H1 (cell line): ENCODE data around the gene NXN. TPM values are rescaled to one million over a fixed set of nuclear protein-coding genes. Genes with fewer than 3 reads are reported as not detected.

Experiments used
- CTCF ChIA-PET: fragments of 300-600 bp; sonication (Branson Sonifier 250); formaldehyde crosslinking; loops from one replicate; lab custom pipeline; 2021; ENCODE audit not compliant: partially characterized antibody; lab: Charles Lee
- POLR2A ChIA-PET: fragments of 300-600 bp; sonication (Branson Sonifier 250); formaldehyde crosslinking; loops from one replicate; lab custom pipeline; 2021; ENCODE audit warnings: inconsistent platforms; ENCODE audit not compliant: partially characterized antibody; lab: Charles Lee
- DNase-seq, 2 experiments: peaks; one replicate each; pipeline versions ENCODE4 v3.0.0 to v3.0.0-alpha.2; 2010 to 2022; ENCODE audit warnings: low spot score in 2 of 2, low read depth in 1 of 2, mixed read lengths in 1 of 2
- FAIRE-seq: peaks from 2 replicates; lab custom pipeline; 2011; peaks lifted over from hg19 to GRCh38; lab: Jason Lieb, UNC
- H2AFZ ChIP-seq: 2 replicates; pipeline ENCODE4 v1.8.1; 2012; ENCODE audit warnings: low read length, inconsistent platforms
- H2AK5ac ChIP-seq: 2 replicates; pipeline ENCODE4 v1.6.1; 2013; ENCODE audit warnings: low read depth, low read length
- H2BK120ac ChIP-seq: replicated peaks from 2 replicates; pipeline ENCODE3; 2013; ENCODE audit warnings: low read depth, low read length, inconsistent platforms
- H2BK12ac ChIP-seq: 2 replicates; pipeline ENCODE4 v1.6.1; 2013; ENCODE audit warnings: low read depth, low read length
- H2BK15ac ChIP-seq: 2 replicates; pipeline ENCODE4 v1.6.1; 2013; ENCODE audit warnings: low read length
- H2BK20ac ChIP-seq: 2 replicates; pipeline ENCODE4 v1.6.1; 2013; ENCODE audit warnings: low read length
- H2BK5ac ChIP-seq: 2 replicates; pipeline ENCODE4 v1.6.1; 2013; ENCODE audit warnings: low read depth, low read length
- H3K14ac ChIP-seq: 2 replicates; pipeline ENCODE4 v1.6.1; 2013; ENCODE audit warnings: inconsistent platforms; ENCODE audit not compliant: insufficient read length
- H3K18ac ChIP-seq: 2 replicates; pipeline ENCODE4 v1.6.1; 2013; ENCODE audit warnings: low read length; ENCODE audit errors: extremely low read depth
- H3K23ac ChIP-seq: 2 replicates; pipeline ENCODE4 v1.6.1; 2013; ENCODE audit warnings: inconsistent platforms; ENCODE audit not compliant: insufficient read length
- H3K23me2 ChIP-seq: 2 replicates; pipeline ENCODE4 v1.6.1; 2013; ENCODE audit warnings: low read depth, low read length
- H3K27ac ChIP-seq: 2 replicates; pipeline ENCODE4 v1.6.1; 2011; ENCODE audit warnings: low read depth, low read length, inconsistent platforms
- H3K27me3 ChIP-seq, 4 experiments: replicated peaks in 1 of 4; 1 replicate in 1 of 4; 2 replicates in 3 of 4; pipeline versions ENCODE4 v1.6.1 to v1.8.1; 2011 to 2013; ENCODE audit warnings: low read length in 3 of 4, mild to moderate bottlenecking in 3 of 4, inconsistent platforms in 2 of 4, mixed read lengths in 2 of 4, moderate library complexity in 1 of 4; ENCODE audit not compliant: control insufficient read depth in 3 of 4, insufficient read depth in 3 of 4; ENCODE audit errors: extremely low read depth in 1 of 4
- H3K36me3 ChIP-seq, 4 experiments: 2 replicates each; pipeline versions ENCODE4 v1.6.1 to v1.8.1; 2011 to 2013; ENCODE audit warnings: mild to moderate bottlenecking in 4 of 4, low read length in 3 of 4, moderate library complexity in 2 of 4, control low read depth in 1 of 4, inconsistent platforms in 1 of 4; ENCODE audit not compliant: insufficient read depth in 4 of 4, control insufficient read depth in 2 of 4
- H3K4ac ChIP-seq: replicated peaks from 2 replicates; pipeline ENCODE3; 2013; ENCODE audit warnings: low read length, low read depth, mixed read lengths, inconsistent platforms; ENCODE audit not compliant: insufficient read length
- H3K4me1 ChIP-seq, 4 experiments: replicated peaks in 1 of 4; 1 replicate in 1 of 4; 2 replicates in 3 of 4; pipeline versions ENCODE4 v1.6.1 to v1.8.1; 2011 to 2013; ENCODE audit warnings: low read length in 3 of 4, inconsistent platforms in 2 of 4, mixed read lengths in 1 of 4; ENCODE audit not compliant: insufficient read depth in 4 of 4, control insufficient read depth in 3 of 4
- H3K4me2 ChIP-seq, 2 experiments: 2 replicates each; pipeline versions ENCODE4 v1.6.1 to v1.8.1; 2011 to 2013; ENCODE audit warnings: low read depth in 2 of 2, low read length in 2 of 2, control low read depth in 1 of 2, inconsistent platforms in 1 of 2, mild to moderate bottlenecking in 1 of 2; ENCODE audit not compliant: insufficient read depth in 1 of 2
- H3K4me3 ChIP-seq, 4 experiments: fragments of 200-600, 300-600 bp in 1 of 4; sonication (generic), shearing (Covaris generic), sonication (Bioruptor Twin) in 1 of 4; 2 replicates each; pipeline versions ENCODE4 v1.5.1 to v1.8.1; 2011 to 2016; ENCODE audit warnings: low read length in 4 of 4, low read depth in 3 of 4, control low read depth in 2 of 4, inconsistent platforms in 2 of 4, mild to moderate bottlenecking in 2 of 4, mixed read lengths in 1 of 4, moderate library complexity in 1 of 4; ENCODE audit not compliant: insufficient read depth in 2 of 4; ENCODE audit errors: extremely low read depth in 1 of 4
- H3K56ac ChIP-seq: replicated peaks from 2 replicates; pipeline ENCODE3; 2013; ENCODE audit warnings: low read depth, mild to moderate bottlenecking, mixed read lengths, low read length, inconsistent platforms; ENCODE audit not compliant: insufficient read length
- H3K79me1 ChIP-seq: 2 replicates; pipeline ENCODE4 v1.6.1; 2013; ENCODE audit warnings: low read depth, low read length, control low read depth
- H3K79me2 ChIP-seq, 2 experiments: 2 replicates each; pipeline versions ENCODE4 v1.6.1 to v1.8.1; 2012 to 2013; ENCODE audit warnings: low read length in 2 of 2, mild to moderate bottlenecking in 2 of 2, inconsistent platforms in 1 of 2; ENCODE audit not compliant: insufficient read depth in 2 of 2, control insufficient read depth in 1 of 2
- H3K9ac ChIP-seq, 4 experiments: replicated peaks in 1 of 4; 1 replicate in 1 of 4; 2 replicates in 3 of 4; pipeline versions ENCODE4 v1.6.1 to v1.8.1; 2011 to 2013; ENCODE audit warnings: low read depth in 3 of 4, low read length in 3 of 4, control low read depth in 2 of 4, mild to moderate bottlenecking in 2 of 4, moderate library complexity in 2 of 4, inconsistent platforms in 1 of 4; ENCODE audit errors: extremely low read depth in 1 of 4
- H3K9me3 ChIP-seq, 2 experiments: 2 replicates each; pipeline versions ENCODE4 v1.6.1 to v1.8.1; 2012 to 2013; ENCODE audit warnings: mild to moderate bottlenecking in 2 of 2, moderate library complexity in 2 of 2, control low read depth in 1 of 2, inconsistent platforms in 1 of 2, low read depth in 1 of 2, low read length in 1 of 2, mixed read lengths in 1 of 2; ENCODE audit not compliant: insufficient read depth in 2 of 2
- H4K20me1 ChIP-seq, 2 experiments: replicated peaks in 1 of 2; 2 replicates each; pipeline versions ENCODE3 to v1.8.1; 2011 to 2013; ENCODE audit warnings: inconsistent platforms in 2 of 2, low read length in 2 of 2, mild to moderate bottlenecking in 1 of 2; ENCODE audit not compliant: insufficient read depth in 2 of 2, control insufficient read depth in 1 of 2
- H4K5ac ChIP-seq: 2 replicates; pipeline ENCODE4 v1.6.1; 2013; ENCODE audit warnings: low read length, low read depth, mixed read lengths, inconsistent platforms; ENCODE audit not compliant: insufficient read length
- H4K8ac ChIP-seq: 2 replicates; pipeline ENCODE4 v1.8.0; 2013; ENCODE audit warnings: mild to moderate bottlenecking, moderate library complexity, low read length, inconsistent platforms; ENCODE audit not compliant: insufficient read depth; ENCODE audit errors: extremely low read depth
- H4K91ac ChIP-seq: replicated peaks from 2 replicates; pipeline ENCODE3; 2013; ENCODE audit warnings: low read length, mixed read lengths, inconsistent platforms; ENCODE audit not compliant: insufficient read length
- CBX8 ChIP-seq: fragments of 300-800, 300-1000 bp; sonication (generic); IDR thresholded peaks from 2 replicates; pipeline ENCODE4 v1.7.1; 2016; ENCODE audit warnings: low read depth, low read length, borderline replicate concordance
- CEBPB ChIP-seq: IDR thresholded peaks from 2 replicates; pipeline ENCODE4 v1.6.1; 2012; ENCODE audit warnings: low read depth, low read length
- CTBP2 ChIP-seq: IDR thresholded peaks from 2 replicates; pipeline ENCODE4 v1.7.0; 2011; ENCODE audit warnings: borderline replicate concordance, mild to moderate bottlenecking, moderate library complexity, mixed read lengths, low read length; ENCODE audit not compliant: insufficient read depth, insufficient read length
- FOSL1 ChIP-seq: IDR thresholded peaks from 2 replicates; pipeline ENCODE4 v1.6.1; 2011; ENCODE audit warnings: mild to moderate bottlenecking, low read depth, low read length, moderate library complexity; ENCODE audit not compliant: insufficient read depth
- JUN ChIP-seq: IDR thresholded peaks from 2 replicates; pipeline ENCODE4 v1.6.1; 2011; ENCODE audit warnings: low read depth, mild to moderate bottlenecking, improper control_type of control experiment, low read length
- KDM4A ChIP-seq: IDR thresholded peaks from one replicate; pipeline ENCODE4 v1.7.1; 2012; ENCODE audit warnings: low read depth, mild to moderate bottlenecking, moderate library complexity, low read length, inconsistent platforms; ENCODE audit not compliant: severe bottlenecking
- RFX5 ChIP-seq: IDR thresholded peaks from 2 replicates; pipeline ENCODE4 v1.6.1; 2011; ENCODE audit warnings: low read depth, low read length, improper control_type of control experiment, borderline replicate concordance
- SIN3A ChIP-seq, 2 experiments: IDR thresholded peaks in 1 of 2; conservative IDR thresholded peaks in 1 of 2; 2 replicates each; pipeline ENCODE4 v1.6.1; 2011 to 2012; ENCODE audit warnings: low read length in 2 of 2, improper control_type of control experiment in 1 of 2, low read depth in 1 of 2, mild to moderate bottlenecking in 1 of 2
- SP2 ChIP-seq: IDR thresholded peaks from 2 replicates; pipeline ENCODE4 v1.6.1; 2012; ENCODE audit warnings: mild to moderate bottlenecking, low read length, inconsistent platforms
- TAF7 ChIP-seq: optimal IDR thresholded peaks from 2 replicates; pipeline ENCODE3; 2011; ENCODE audit warnings: low read depth, mild to moderate bottlenecking, inconsistent platforms, low read length, moderate library complexity, borderline replicate concordance
- TCF12 ChIP-seq: IDR thresholded peaks from 2 replicates; pipeline ENCODE4 v1.6.1; 2011; ENCODE audit warnings: low read depth, mild to moderate bottlenecking, low read length
- YY1 ChIP-seq: IDR thresholded peaks from 2 replicates; pipeline ENCODE4 v1.6.1; 2011; ENCODE audit warnings: low read depth, mild to moderate bottlenecking, low read length
- WGBS, 2 experiments: shearing (Covaris generic) in 1 of 2; methylation state at CpG; one replicate each; pipeline versions ENCODE4 v1.1.6 to v1.1.7; 2013 to 2015; ENCODE audit warnings: low lambda C conversion rate in 2 of 2, mixed read lengths in 2 of 2, inconsistent platforms in 1 of 2, low coverage in 1 of 2, missing lambda C conversion rate in 1 of 2; ENCODE audit not compliant: insufficient replicate concordance in 2 of 2, insufficient coverage in 1 of 2, insufficient read length in 1 of 2; ENCODE audit errors: extremely low coverage in 1 of 2, missing lambda C conversion rate in 1 of 2; 5-methylcytosine and 5-hydroxymethylcytosine counted together
- polyA plus RNA-seq, 7 experiments: library from polyadenylated mRNA; depleted of rRNA in 3 of 7; stranded (reverse) in 5 of 7; unstranded in 2 of 7; fragments of >200 nt in 5 of 7; fragments of 200-250 nt in 2 of 7; gene quantifications; 1 replicate in 5 of 7; 2 replicates in 1 of 7; 4 replicates in 1 of 7; pipeline versions ENCODE4 v1.2.1 to v1.2.3, GENCODE V29; 2011 to 2013; ENCODE audit warnings: missing spikeins in 2 of 7, mixed read lengths in 2 of 7
- total RNA-seq: library from RNA; stranded (reverse); fragmentation: NEBNext Ultra II Directional; extraction: Animal tissue kit (Norgen Biotek cat#: 25700); gene quantifications from 2 replicates; pipeline ENCODE4 v1.2.1, GENCODE V29; 2021
- TF ChIP-seq, protein P1 (sequence below): IDR thresholded peaks from 2 replicates; pipeline ENCODE4 v1.6.1; 2012; ENCODE audit warnings: inconsistent platforms

Gene NXN
- total and polyA plus RNA-seq, 2 of the 8 experiments (the other 6 are each of a cell fraction or from before 2014, with no cell fraction given) = 94.1 to 107 TPM

DNA sequence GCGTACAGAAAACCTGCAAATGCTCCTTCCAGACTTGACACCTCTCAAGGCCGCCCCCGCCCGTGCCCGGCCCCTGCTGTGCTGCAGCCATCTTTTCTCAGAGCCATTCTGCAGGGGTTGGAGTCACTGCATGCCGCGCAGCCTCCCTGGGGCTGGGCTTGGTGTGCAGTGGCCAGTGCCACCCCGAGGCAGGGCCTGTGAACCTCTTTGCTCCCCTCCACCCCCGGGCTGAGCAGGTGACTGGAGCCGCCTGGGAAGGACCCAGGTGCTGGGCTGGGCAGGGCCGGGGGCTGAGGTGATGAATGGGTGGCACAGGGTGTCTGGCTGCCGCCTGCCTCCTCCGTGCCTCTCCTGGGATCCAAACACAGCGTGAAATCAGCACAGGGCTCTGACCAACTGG is 177.1 kb downstream of the NXN start:
- H3K14ac ChIP-seq = no peak overlapping the region
- H2AK5ac ChIP-seq = no peak overlapping the region
- no peaks in the 10 kb centered on the region for H3K27me3 ChIP-seq
- H3K4me3 ChIP-seq = no peak overlapping the region
- no peak overlapping the region for H4K8ac ChIP-seq
- no peak overlapping the region for H3K18ac ChIP-seq
- peaks cover 0 to 6% (median 0%) of the 10 kb centered on the region in 4 experiments; a peak in 2 of 8 replicates for H3K36me3 ChIP-seq
- no peak overlapping the region for H3K23ac ChIP-seq
- peaks cover 0 to 5% (median 4%) of the 10 kb centered on the region in 4 experiments; a peak in 3 of 7 replicates for H3K4me1 ChIP-seq
- no peak overlapping the region for H4K5ac ChIP-seq
- no peak overlapping the region for H3K56ac ChIP-seq
- no peak overlapping the region for H3K9ac ChIP-seq
- peaks cover 3% of the 10 kb centered on the region in 2 experiments for H4K20me1 ChIP-seq
- FAIRE-seq (no peak), DNase-seq (no peak)
- no peak overlapping the region for H3K4me2 ChIP-seq
- no peaks in the 10 kb centered on the region for H3K9me3 ChIP-seq
- H3K4ac ChIP-seq = no peak overlapping the region
- no peak overlapping the region for H2BK15ac ChIP-seq
- H2BK20ac ChIP-seq = no peak overlapping the region
- CTCF ChIA-PET = interaction anchor here (2.2 to 17.5 kb wide), 2 partner anchors 176 to 197 kb away, joined by 6 to 258 read pairs; partner anchors contain the start of gene NXN
- H2BK12ac ChIP-seq = no peak overlapping the region
- H4K91ac ChIP-seq = no peak overlapping the region
- H3K23me2 ChIP-seq = no peaks in the 10 kb centered on the region
- no peak overlapping the region for H2BK5ac ChIP-seq
- H2BK120ac ChIP-seq = no peak overlapping the region
- POLR2A ChIA-PET = interaction anchor here (0.6 kb wide), 1 partner anchor 12 kb away, joined by 4 read pairs; no protein-coding TSS in a partner anchor
- no peak overlapping the region for H3K27ac ChIP-seq
- 95% methylated on average over 9 of the region's 14 CpGs; no CpG with 5 or more reads in 1 of the 2 experiments for WGBS, 2 experiments
- no peaks in the 10 kb centered on the region; the same call in 1 of the 2 replicates for H3K79me1 ChIP-seq
- no peak overlapping the region for H2AFZ ChIP-seq
- no peaks in the 10 kb centered on the region for H3K79me2 ChIP-seq
- TF ChIP-seq RFX5 = no peak
- no peak for TF ChIP-seq JUN
- TF ChIP-seq KDM4A = no peak
- TF ChIP-seq FOSL1 = no peak
- no peak for TF ChIP-seq CBX8
- no peak for TF ChIP-seq SP2
- no peak for TF ChIP-seq YY1
- no peak for TF ChIP-seq SIN3A (conservative IDR thresholded peaks at IDR 0.05 in 1 of 2, IDR thresholded peaks at IDR 0.05 in 1 of 2; ENCODE audit: low read depth in 1 of 2, low read length in 2 of 2)
- TF ChIP-seq TAF7 = no peak
- TF ChIP-seq TCF12 = no peak
- TF ChIP-seq CEBPB = no peak
- TF ChIP-seq, protein P1, sequence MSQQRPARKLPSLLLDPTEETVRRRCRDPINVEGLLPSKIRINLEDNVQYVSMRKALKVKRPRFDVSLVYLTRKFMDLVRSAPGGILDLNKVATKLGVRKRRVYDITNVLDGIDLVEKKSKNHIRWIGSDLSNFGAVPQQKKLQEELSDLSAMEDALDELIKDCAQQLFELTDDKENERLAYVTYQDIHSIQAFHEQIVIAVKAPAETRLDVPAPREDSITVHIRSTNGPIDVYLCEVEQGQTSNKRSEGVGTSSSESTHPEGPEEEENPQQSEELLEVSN = no peak
- no peak for TF ChIP-seq CTBP2
